HCT116 (cell line): ENCODE measurements around the gene TMEM139. TPM values are rescaled to one million over a fixed set of nuclear protein-coding genes. Genes with fewer than 3 reads are reported as not detected.
A peak's percentile ranks its signal among the peaks of the same experiment; 100 is the strongest.

ENCODE experiments used
- ATAC-seq: fragments of 200-7000 bp; cut with Tn5 transposase; 2 replicates; pipeline ENCODE4 v1.9.1; 2020; ENCODE audit warnings: mild to moderate bottlenecking, moderate library complexity
- BruUV-seq: library from RNA; stranded (reverse); fragments of 400-500 nt; replicated peaks from 2 replicates; lab custom pipeline; 2021; lab: Mats Ljungman, UMichigan
- CTCF ChIA-PET: fragments of 300-600 bp; sonication (Branson Sonifier 250); formaldehyde crosslinking; loops from one replicate; lab custom pipeline; 2021; ENCODE audit warnings: antibody characterized with exemption; lab: Charles Lee
- POLR2A ChIA-PET: fragments of 300-600, 350-600 bp; sonication (Branson Sonifier 250); formaldehyde crosslinking; loops from one replicate; lab custom pipeline; 2021; ENCODE audit warnings: antibody characterized with exemption; lab: Charles Lee
- RAD21 ChIA-PET, 2 experiments: fragments of 300-600 bp; sonication (Branson Sonifier 250); formaldehyde crosslinking; loops; one replicate each; lab custom pipeline; 2023; ENCODE audit warnings: low total read pairs in 2 of 2; ENCODE audit not compliant: uncharacterized antibody in 2 of 2, unreplicated experiment in 2 of 2, low non-redundant PET in 1 of 2; lab: Charles Lee
- DNase-seq: peaks from one replicate; pipeline ENCODE4 v3.0.0-alpha.2; 2010; ENCODE audit warnings: low read depth, low spot score
- H2AFZ ChIP-seq: fragments of 200-600 bp; shearing (Covaris generic), sonication (generic); 2 replicates; pipeline ENCODE4 v1.6.1; 2017; ENCODE audit warnings: low read depth, mixed run types, mixed read lengths, antibody characterized with exemption, low read length; ENCODE audit not compliant: poor library complexity, severe bottlenecking
- H3K27ac ChIP-seq: 2 replicates; pipeline ENCODE4 v1.5.1; 2012; ENCODE audit warnings: low read depth, low read length
- H3K27me3 ChIP-seq: fragments of 200-600 bp; sonication (generic); 2 replicates; pipeline ENCODE4 v1.6.1; 2016; ENCODE audit warnings: mixed run types, low read length, mixed read lengths; ENCODE audit not compliant: insufficient read depth
- H3K36me3 ChIP-seq, 2 experiments: fragments of 200-500 bp in 1 of 2; fragments of 200-600 bp in 1 of 2; sonication (Bioruptor generic) in 1 of 2; sonication (generic) in 1 of 2; 2 replicates each; pipeline versions ENCODE4 v1.5.1 to v1.6.1; 2014 to 2016; ENCODE audit warnings: low read length in 2 of 2, inconsistent platforms in 1 of 2, mixed read lengths in 1 of 2, mixed run types in 1 of 2; ENCODE audit not compliant: insufficient read depth in 2 of 2, control insufficient read depth in 1 of 2
- H3K4me1 ChIP-seq, 2 experiments: fragments of 200-600 bp in 1 of 2; sonication (generic) in 1 of 2; 2 replicates each; pipeline versions ENCODE4 v1.5.1 to v1.6.1; 2012 to 2017; ENCODE audit warnings: low read length in 2 of 2, inconsistent platforms in 1 of 2, mild to moderate bottlenecking in 1 of 2, mixed read lengths in 1 of 2, mixed run types in 1 of 2, moderate library complexity in 1 of 2; ENCODE audit not compliant: insufficient read depth in 2 of 2, control insufficient read depth in 1 of 2
- H3K4me2 ChIP-seq: fragments of 200-600 bp; sonication (generic); 2 replicates; pipeline ENCODE4 v1.6.1; 2017; ENCODE audit warnings: mixed run types, low read length, mixed read lengths
- H3K4me3 ChIP-seq, 2 experiments: fragments of 200-600 bp in 1 of 2; sonication (generic) in 1 of 2; replicated peaks in 1 of 2; 2 replicates each; pipeline ENCODE4 v1.5.1; 2011 to 2016; ENCODE audit warnings: low read length in 2 of 2, control low read depth in 1 of 2, low read depth in 1 of 2, mild to moderate bottlenecking in 1 of 2, mixed read lengths in 1 of 2, mixed run types in 1 of 2
- H3K79me2 ChIP-seq: fragments of 200-600 bp; sonication (generic); 2 replicates; pipeline ENCODE4 v1.6.1; 2017; ENCODE audit warnings: mild to moderate bottlenecking, mixed run types, low read length, moderate library complexity, mixed read lengths; ENCODE audit not compliant: insufficient read depth
- H3K9ac ChIP-seq: fragments of 200-600 bp; sonication (generic); 2 replicates; pipeline ENCODE4 v1.6.1; 2016; ENCODE audit warnings: low read length, mixed read lengths
- H3K9me2 ChIP-seq: fragments of 200-600 bp; sonication (generic), shearing (Covaris generic); 2 replicates; pipeline ENCODE4 v1.6.1; 2017; ENCODE audit warnings: mixed run types, mild to moderate bottlenecking, moderate library complexity; ENCODE audit not compliant: insufficient read depth
- H3K9me3 ChIP-seq, 2 experiments: fragments of 200-500 bp in 1 of 2; fragments of 200-600 bp in 1 of 2; sonication (Bioruptor generic) in 1 of 2; sonication (generic) in 1 of 2; 2 replicates each; pipeline ENCODE4 v1.6.1; 2014 to 2017; ENCODE audit warnings: low read length in 2 of 2, mixed read lengths in 2 of 2, inconsistent platforms in 1 of 2, low read depth in 1 of 2, mild to moderate bottlenecking in 1 of 2, mixed run types in 1 of 2, moderate library complexity in 1 of 2; ENCODE audit not compliant: control insufficient read depth in 1 of 2, insufficient read depth in 1 of 2
- H4K20me1 ChIP-seq: fragments of 200-600 bp; sonication (generic), shearing (Covaris generic); 2 replicates; pipeline ENCODE4 v1.6.1; 2017; ENCODE audit warnings: mixed run types, mild to moderate bottlenecking, moderate library complexity; ENCODE audit not compliant: insufficient read depth
- CBX3 ChIP-seq: IDR thresholded peaks from 2 replicates; pipeline ENCODE4 v1.6.1; 2012; ENCODE audit warnings: low read depth
- CEBPB ChIP-seq: IDR thresholded peaks from 2 replicates; pipeline ENCODE4 v1.6.1; 2012; ENCODE audit warnings: low read depth
- EGR1 ChIP-seq: IDR thresholded peaks from 2 replicates; pipeline ENCODE4 v1.6.1; 2012; ENCODE audit warnings: low read depth
- ELF1 ChIP-seq: IDR thresholded peaks from 2 replicates; pipeline ENCODE4 v1.6.1; 2012; ENCODE audit warnings: low read depth, borderline replicate concordance
- EZH2 ChIP-seq: fragments of 200-600 bp; sonication (generic); IDR thresholded peaks from 2 replicates; pipeline ENCODE4 v1.6.1; 2017; ENCODE audit warnings: antibody characterized with exemption, mixed run types
- EZH2phosphoT487 ChIP-seq: fragments of 200-600 bp; IDR thresholded peaks from 2 replicates; pipeline ENCODE4 v1.6.1; 2018; ENCODE audit warnings: antibody characterized with exemption, borderline replicate concordance
- JUND ChIP-seq: IDR thresholded peaks from 2 replicates; pipeline ENCODE4 v1.6.1; 2012
- POLR2A ChIP-seq: IDR thresholded peaks from 2 replicates; pipeline ENCODE4 v1.7.0; 2011; ENCODE audit warnings: borderline replicate concordance; ENCODE audit not compliant: insufficient read depth, insufficient read length; ENCODE audit errors: extremely low read depth
- POLR2AphosphoS5 ChIP-seq: IDR thresholded peaks from 2 replicates; pipeline ENCODE4 v1.6.1; 2011; ENCODE audit warnings: mild to moderate bottlenecking, low read depth, low read length, moderate library complexity
- SIN3A ChIP-seq: IDR thresholded peaks from 2 replicates; pipeline ENCODE4 v1.6.1; 2012; ENCODE audit warnings: low read depth
- SP1 ChIP-seq: IDR thresholded peaks from 2 replicates; pipeline ENCODE4 v1.6.1; 2012; ENCODE audit warnings: low read depth
- SRF ChIP-seq: IDR thresholded peaks from 2 replicates; pipeline ENCODE4 v1.6.1; 2012; ENCODE audit warnings: low read depth
- TCF7L2 ChIP-seq: IDR thresholded peaks from 2 replicates; pipeline ENCODE4 v1.7.0; 2011; ENCODE audit warnings: borderline replicate concordance, inconsistent platforms; ENCODE audit not compliant: insufficient read depth, insufficient read length; ENCODE audit errors: extremely low read depth
- YY1 ChIP-seq: IDR thresholded peaks from 2 replicates; pipeline ENCODE4 v1.6.1; 2011; ENCODE audit warnings: low read length, low read depth, moderate library complexity, mild to moderate bottlenecking; ENCODE audit not compliant: insufficient replicate concordance; ENCODE audit errors: extremely low read depth
- ZNF274 ChIP-seq: fragments of 200-500 bp; sonication (Bioruptor generic); IDR thresholded peaks from 2 replicates; pipeline ENCODE4 v1.6.1; 2014; ENCODE audit warnings: mild to moderate bottlenecking, low read depth, low read length, inconsistent platforms
- intact Hi-C: fragments of 100-400 bp; cut with micrococcal nuclease; formaldehyde crosslinking; loops from 2 replicates; pipeline ENCODE4 v1.10.0; 2022
- total RNA-seq: library from RNA; stranded (reverse); gene quantifications from one replicate; pipeline ENCODE4 v1.2.1, GENCODE V29; 2021; ENCODE audit not compliant: unreplicated experiment
- TF ChIP-seq, protein P1 (sequence below): IDR thresholded peaks from 2 replicates; pipeline ENCODE4 v1.6.1; 2011; ENCODE audit warnings: mild to moderate bottlenecking, low read length, moderate library complexity; ENCODE audit not compliant: insufficient replicate concordance; ENCODE audit errors: extremely low read depth
- TF ChIP-seq, protein P2 (sequence below): IDR thresholded peaks from 2 replicates; pipeline ENCODE4 v1.6.1; 2012
- TF ChIP-seq, protein P3 (sequence below): IDR thresholded peaks from 2 replicates; pipeline ENCODE4 v1.6.1; 2012
- TF ChIP-seq, protein P4 (sequence below): IDR thresholded peaks from 2 replicates; pipeline ENCODE4 v1.6.1; 2012; ENCODE audit warnings: low read depth

The TMEM139 gene
- total RNA-seq, 1 experiment from 2014 or later, result 9.9 TPM

DNA sequence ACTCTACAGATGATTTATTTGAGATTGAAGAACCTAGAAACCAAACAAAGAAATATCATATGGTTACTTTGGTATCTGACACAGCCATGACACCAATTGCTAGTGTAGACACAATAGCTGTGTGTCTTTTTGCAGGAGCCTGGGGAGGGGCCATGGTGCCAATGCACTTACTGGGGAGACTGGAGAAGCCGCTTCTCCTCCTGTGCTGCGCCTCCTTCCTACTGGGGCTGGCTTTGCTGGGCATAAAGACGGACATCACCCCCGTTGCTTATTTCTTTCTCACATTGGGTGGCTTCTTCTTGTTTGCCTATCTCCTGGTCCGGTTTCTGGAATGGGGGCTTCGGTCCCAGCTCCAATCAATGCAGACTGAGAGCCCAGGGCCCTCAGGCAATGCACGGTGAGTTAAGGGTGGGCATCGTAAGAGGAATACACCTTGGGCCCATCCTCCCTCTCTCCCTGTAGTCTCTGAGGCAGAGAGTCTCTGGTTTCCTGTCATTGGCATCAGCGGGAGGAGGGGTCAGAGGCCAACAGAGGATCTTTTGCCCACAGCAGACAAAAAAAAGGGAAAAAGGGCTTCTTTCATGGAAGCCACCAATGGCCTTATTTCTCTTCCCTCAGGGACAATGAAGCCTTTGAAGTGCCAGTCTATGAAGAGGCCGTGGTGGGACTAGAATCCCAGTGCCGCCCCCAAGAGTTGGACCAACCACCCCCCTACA, 1.2 kb downstream of the TMEM139 start:
- H3K27ac ChIP-seq, result peak overlapping the region; percentile 51
- peaks cover 2 to 4% of the 10 kb centered on the region in 2 experiments; a peak in 1 of 4 replicates for H3K36me3 ChIP-seq
- peaks cover 28% of the 10 kb centered on the region for H3K79me2 ChIP-seq
- H3K9ac ChIP-seq, result peak overlapping the region; percentile 46
- no peaks in the 10 kb centered on the region for H4K20me1 ChIP-seq
- no peak for TF ChIP-seq EGR1
- TF ChIP-seq YY1, result no peak
- TF ChIP-seq, protein P1, sequence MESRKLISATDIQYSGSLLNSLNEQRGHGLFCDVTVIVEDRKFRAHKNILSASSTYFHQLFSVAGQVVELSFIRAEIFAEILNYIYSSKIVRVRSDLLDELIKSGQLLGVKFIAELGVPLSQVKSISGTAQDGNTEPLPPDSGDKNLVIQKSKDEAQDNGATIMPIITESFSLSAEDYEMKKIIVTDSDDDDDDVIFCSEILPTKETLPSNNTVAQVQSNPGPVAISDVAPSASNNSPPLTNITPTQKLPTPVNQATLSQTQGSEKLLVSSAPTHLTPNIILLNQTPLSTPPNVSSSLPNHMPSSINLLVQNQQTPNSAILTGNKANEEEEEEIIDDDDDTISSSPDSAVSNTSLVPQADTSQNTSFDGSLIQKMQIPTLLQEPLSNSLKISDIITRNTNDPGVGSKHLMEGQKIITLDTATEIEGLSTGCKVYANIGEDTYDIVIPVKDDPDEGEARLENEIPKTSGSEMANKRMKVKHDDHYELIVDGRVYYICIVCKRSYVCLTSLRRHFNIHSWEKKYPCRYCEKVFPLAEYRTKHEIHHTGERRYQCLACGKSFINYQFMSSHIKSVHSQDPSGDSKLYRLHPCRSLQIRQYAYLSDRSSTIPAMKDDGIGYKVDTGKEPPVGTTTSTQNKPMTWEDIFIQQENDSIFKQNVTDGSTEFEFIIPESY, result no peak
- TF ChIP-seq EZH2phosphoT487, result no peak
- no peak for TF ChIP-seq SIN3A
- TF ChIP-seq SRF, result no peak
- TF ChIP-seq, protein P2, sequence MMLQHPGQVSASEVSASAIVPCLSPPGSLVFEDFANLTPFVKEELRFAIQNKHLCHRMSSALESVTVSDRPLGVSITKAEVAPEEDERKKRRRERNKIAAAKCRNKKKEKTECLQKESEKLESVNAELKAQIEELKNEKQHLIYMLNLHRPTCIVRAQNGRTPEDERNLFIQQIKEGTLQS, result no peak
- TF ChIP-seq, protein P3, sequence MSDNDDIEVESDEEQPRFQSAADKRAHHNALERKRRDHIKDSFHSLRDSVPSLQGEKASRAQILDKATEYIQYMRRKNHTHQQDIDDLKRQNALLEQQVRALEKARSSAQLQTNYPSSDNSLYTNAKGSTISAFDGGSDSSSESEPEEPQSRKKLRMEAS, result no peak
- no peak for TF ChIP-seq EZH2
- TF ChIP-seq POLR2AphosphoS5, result no peak
- no peak; the same call in 1 of the 2 replicates for TF ChIP-seq SP1
- no peak for TF ChIP-seq JUND
- TF ChIP-seq TCF7L2, result no peak
- TF ChIP-seq ZNF274, result no peak
- TF ChIP-seq, protein P4, sequence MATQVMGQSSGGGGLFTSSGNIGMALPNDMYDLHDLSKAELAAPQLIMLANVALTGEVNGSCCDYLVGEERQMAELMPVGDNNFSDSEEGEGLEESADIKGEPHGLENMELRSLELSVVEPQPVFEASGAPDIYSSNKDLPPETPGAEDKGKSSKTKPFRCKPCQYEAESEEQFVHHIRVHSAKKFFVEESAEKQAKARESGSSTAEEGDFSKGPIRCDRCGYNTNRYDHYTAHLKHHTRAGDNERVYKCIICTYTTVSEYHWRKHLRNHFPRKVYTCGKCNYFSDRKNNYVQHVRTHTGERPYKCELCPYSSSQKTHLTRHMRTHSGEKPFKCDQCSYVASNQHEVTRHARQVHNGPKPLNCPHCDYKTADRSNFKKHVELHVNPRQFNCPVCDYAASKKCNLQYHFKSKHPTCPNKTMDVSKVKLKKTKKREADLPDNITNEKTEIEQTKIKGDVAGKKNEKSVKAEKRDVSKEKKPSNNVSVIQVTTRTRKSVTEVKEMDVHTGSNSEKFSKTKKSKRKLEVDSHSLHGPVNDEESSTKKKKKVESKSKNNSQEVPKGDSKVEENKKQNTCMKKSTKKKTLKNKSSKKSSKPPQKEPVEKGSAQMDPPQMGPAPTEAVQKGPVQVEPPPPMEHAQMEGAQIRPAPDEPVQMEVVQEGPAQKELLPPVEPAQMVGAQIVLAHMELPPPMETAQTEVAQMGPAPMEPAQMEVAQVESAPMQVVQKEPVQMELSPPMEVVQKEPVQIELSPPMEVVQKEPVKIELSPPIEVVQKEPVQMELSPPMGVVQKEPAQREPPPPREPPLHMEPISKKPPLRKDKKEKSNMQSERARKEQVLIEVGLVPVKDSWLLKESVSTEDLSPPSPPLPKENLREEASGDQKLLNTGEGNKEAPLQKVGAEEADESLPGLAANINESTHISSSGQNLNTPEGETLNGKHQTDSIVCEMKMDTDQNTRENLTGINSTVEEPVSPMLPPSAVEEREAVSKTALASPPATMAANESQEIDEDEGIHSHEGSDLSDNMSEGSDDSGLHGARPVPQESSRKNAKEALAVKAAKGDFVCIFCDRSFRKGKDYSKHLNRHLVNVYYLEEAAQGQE, result no peak
- TF ChIP-seq POLR2A, result no peak
- TF ChIP-seq ELF1, result no peak
- no peak for TF ChIP-seq CEBPB
- no peak for TF ChIP-seq CBX3
- BruUV-seq, result no TSS peak
- ATAC-seq (no peak), DNase-seq (no peak)
- ChIA-PET POLR2A (no interaction called here), RAD21 (no interaction called here), CTCF (no interaction called here)
- H3K9me2 ChIP-seq, result no peaks in the 10 kb centered on the region
- H3K4me1 ChIP-seq, result peaks cover 27 to 57% of the 10 kb centered on the region in 2 experiments
- no peaks in the 10 kb centered on the region for H3K27me3 ChIP-seq
- peak overlapping the region in 1 of 2 experiments; percentile 53; a peak in 3 of 4 replicates for H3K4me3 ChIP-seq
- no peaks in the 10 kb centered on the region; a peak in 1 of 4 replicates for H3K9me3 ChIP-seq
- peak overlapping the region; percentile 80 for H2AFZ ChIP-seq
- intact Hi-C loops, result loop anchor here (2.0 kb wide), 1 partner anchor 21 kb away; no protein-coding TSS in a partner anchor
- H3K4me2 ChIP-seq, result peak overlapping the region; percentile 86
